ENCODE measurements around the gene CCDC3.

DNA sequence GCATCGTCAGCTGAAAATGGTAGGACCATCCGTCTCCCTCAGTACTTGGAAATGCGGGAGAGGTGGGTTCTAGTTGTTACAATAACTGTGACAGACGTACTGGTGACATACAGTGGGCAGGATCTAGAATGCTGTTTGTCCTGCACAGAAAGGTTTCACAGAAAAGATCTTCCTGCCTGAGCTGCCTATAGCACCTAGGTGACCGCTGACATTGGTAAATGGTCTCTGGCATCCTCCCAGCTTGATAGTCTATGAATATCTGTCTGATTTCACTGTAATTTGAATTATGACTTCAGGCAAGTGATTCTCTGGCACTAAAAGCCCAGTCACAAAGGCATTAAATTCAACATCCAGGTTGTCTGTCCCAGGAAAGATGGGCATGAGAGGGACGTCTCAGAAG is 38.2 kb upstream of the CCDC3 start:
- TF ChIP-seq POLR2A (IDR thresholded peaks at IDR 0.05; ENCODE audit: low read length) (no peak), GATA1 (IDR thresholded peaks at IDR 0.05; ENCODE audit: low read depth, low read length) (no peak)
